ENCODE data around the gene ZHX3.
A peak's percentile ranks its signal among the peaks of the same experiment; 100 is the strongest.

The ZHX3 gene

GRCh38 chr20:41151134-41151869, 166.2 kb downstream of the ZHX3 start:
- Histone ChIP-seq H3K4me2 (ENCODE audit: low read depth, low read length, poor library complexity, severe bottlenecking) (peak overlapping the region; percentile 64), H4K20me1 (ENCODE audit: insufficient read depth, low read length, poor library complexity, severe bottlenecking) (peaks cover 83% of the 10 kb centered on the region), H3K9ac (ENCODE audit: low read depth, low read length, poor library complexity, severe bottlenecking) (no peak overlapping the region), H3K36me3 (ENCODE audit: insufficient read depth, low read length) (peaks cover 13% of the 10 kb centered on the region; the same call in 1 of the 2 replicates), H2AFZ (ENCODE audit: low read length) (no peak overlapping the region), H3K9me2 (replicated peaks; ENCODE audit: low read depth, low read length) (no peaks in the 10 kb centered on the region), H3F3A (ENCODE audit: low read depth) (no peaks in the 10 kb centered on the region), H3K9me3 (ENCODE audit: insufficient read depth, low read depth, low read length) (no peaks in the 10 kb centered on the region), H3K79me2 (ENCODE audit: insufficient read depth, low read length) (peaks cover 100% of the 10 kb centered on the region), H3K4me3 (ENCODE audit: low read length, poor library complexity, severe bottlenecking) (peak overlapping the region; percentile 41), H3K4me1 (ENCODE audit: insufficient read depth, low read length, poor library complexity, severe bottlenecking) (peaks cover 93% of the 10 kb centered on the region), H3K27me3 (ENCODE audit: insufficient read depth, low read length, poor library complexity, severe bottlenecking) (no peaks in the 10 kb centered on the region)
- TF ChIP-seq, protein P1, sequence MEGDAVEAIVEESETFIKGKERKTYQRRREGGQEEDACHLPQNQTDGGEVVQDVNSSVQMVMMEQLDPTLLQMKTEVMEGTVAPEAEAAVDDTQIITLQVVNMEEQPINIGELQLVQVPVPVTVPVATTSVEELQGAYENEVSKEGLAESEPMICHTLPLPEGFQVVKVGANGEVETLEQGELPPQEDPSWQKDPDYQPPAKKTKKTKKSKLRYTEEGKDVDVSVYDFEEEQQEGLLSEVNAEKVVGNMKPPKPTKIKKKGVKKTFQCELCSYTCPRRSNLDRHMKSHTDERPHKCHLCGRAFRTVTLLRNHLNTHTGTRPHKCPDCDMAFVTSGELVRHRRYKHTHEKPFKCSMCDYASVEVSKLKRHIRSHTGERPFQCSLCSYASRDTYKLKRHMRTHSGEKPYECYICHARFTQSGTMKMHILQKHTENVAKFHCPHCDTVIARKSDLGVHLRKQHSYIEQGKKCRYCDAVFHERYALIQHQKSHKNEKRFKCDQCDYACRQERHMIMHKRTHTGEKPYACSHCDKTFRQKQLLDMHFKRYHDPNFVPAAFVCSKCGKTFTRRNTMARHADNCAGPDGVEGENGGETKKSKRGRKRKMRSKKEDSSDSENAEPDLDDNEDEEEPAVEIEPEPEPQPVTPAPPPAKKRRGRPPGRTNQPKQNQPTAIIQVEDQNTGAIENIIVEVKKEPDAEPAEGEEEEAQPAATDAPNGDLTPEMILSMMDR (conservative IDR thresholded peaks at IDR 0.05; ENCODE audit: low read length), result no peak

GRCh38 chr20:41150664-41151063, 166.9 kb downstream of the ZHX3 start:
- Histone ChIP-seq H3K27me3 (ENCODE audit: insufficient read depth, low read length, poor library complexity, severe bottlenecking) (no peaks in the 10 kb centered on the region), H3K4me3 (ENCODE audit: low read length, poor library complexity, severe bottlenecking) (peak overlapping the region; percentile 41), H3K9me3 (ENCODE audit: insufficient read depth, low read depth, low read length) (no peaks in the 10 kb centered on the region), H3K9ac (ENCODE audit: low read depth, low read length, poor library complexity, severe bottlenecking) (peak overlapping the region; percentile 5), H3F3A (ENCODE audit: low read depth) (no peaks in the 10 kb centered on the region), H3K36me3 (ENCODE audit: insufficient read depth, low read length) (peaks cover 12% of the 10 kb centered on the region; the same call in 1 of the 2 replicates), H2AFZ (ENCODE audit: low read length) (no peak overlapping the region), H3K9me2 (replicated peaks; ENCODE audit: low read depth, low read length) (no peaks in the 10 kb centered on the region), H4K20me1 (ENCODE audit: insufficient read depth, low read length, poor library complexity, severe bottlenecking) (peaks cover 83% of the 10 kb centered on the region), H3K4me2 (ENCODE audit: low read depth, low read length, poor library complexity, severe bottlenecking) (peak overlapping the region; percentile 64), H3K4me1 (ENCODE audit: insufficient read depth, low read length, poor library complexity, severe bottlenecking) (peaks cover 93% of the 10 kb centered on the region), H3K79me2 (ENCODE audit: insufficient read depth, low read length) (peaks cover 100% of the 10 kb centered on the region)
- TF ChIP-seq EZH2phosphoT487 (IDR thresholded peaks at IDR 0.05; ENCODE audit: borderline replicate concordance), result no peak
- TF ChIP-seq, protein P1 (conservative IDR thresholded peaks at IDR 0.05; ENCODE audit: low read length), result no peak

DNA sequence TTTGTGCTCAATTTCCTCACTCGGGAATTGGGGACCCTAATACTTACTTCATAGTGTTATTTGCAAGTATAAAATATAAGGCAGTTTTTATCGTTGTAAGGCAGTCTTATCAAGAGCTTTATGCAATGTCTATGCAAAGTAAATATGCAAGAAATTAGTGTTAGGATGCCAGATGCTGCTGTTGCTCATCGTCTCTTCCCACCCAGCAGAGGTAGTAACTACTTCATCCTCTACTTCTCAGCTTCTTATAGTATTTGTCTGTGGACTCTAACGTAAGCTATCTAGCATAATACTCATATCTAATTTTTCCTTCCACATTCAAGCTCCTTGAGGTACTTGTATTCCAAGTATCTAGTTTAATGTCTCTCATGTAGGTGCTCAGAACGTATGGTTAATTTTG, 168.6 kb downstream of the ZHX3 start:
- Histone ChIP-seq H3K79me2 (ENCODE audit: insufficient read depth, low read length) (peaks cover 100% of the 10 kb centered on the region), H4K20me1 (ENCODE audit: insufficient read depth, low read length, poor library complexity, severe bottlenecking) (peaks cover 85% of the 10 kb centered on the region), H3K4me2 (ENCODE audit: low read depth, low read length, poor library complexity, severe bottlenecking) (peak overlapping the region; percentile 48), H3K4me1 (ENCODE audit: insufficient read depth, low read length, poor library complexity, severe bottlenecking) (peaks cover 93% of the 10 kb centered on the region), H3K9ac (ENCODE audit: low read depth, low read length, poor library complexity, severe bottlenecking) (no peak overlapping the region), H3K4me3 (ENCODE audit: low read length, poor library complexity, severe bottlenecking) (no peak overlapping the region), H3F3A (ENCODE audit: low read depth) (no peaks in the 10 kb centered on the region), H3K36me3 (ENCODE audit: insufficient read depth, low read length) (peaks cover 9% of the 10 kb centered on the region; the same call in 1 of the 2 replicates), H3K9me2 (replicated peaks; ENCODE audit: low read depth, low read length) (no peaks in the 10 kb centered on the region), H2AFZ (ENCODE audit: low read length) (no peak overlapping the region), H3K9me3 (ENCODE audit: insufficient read depth, low read depth, low read length) (no peaks in the 10 kb centered on the region), H3K27me3 (ENCODE audit: insufficient read depth, low read length, poor library complexity, severe bottlenecking) (no peaks in the 10 kb centered on the region)
- TF ChIP-seq EZH2phosphoT487 (IDR thresholded peaks at IDR 0.05; ENCODE audit: borderline replicate concordance), result no peak
- TF ChIP-seq, protein P1 (conservative IDR thresholded peaks at IDR 0.05; ENCODE audit: low read length), result no peak
